ENCODE results near the gene CALHM1. TPM values are rescaled to one million over a fixed set of nuclear protein-coding genes. Genes with fewer than 3 reads are reported as not detected.

CALHM1 gene
- total RNA-seq, 1 donor from 2014 or later = not detected

DNA sequence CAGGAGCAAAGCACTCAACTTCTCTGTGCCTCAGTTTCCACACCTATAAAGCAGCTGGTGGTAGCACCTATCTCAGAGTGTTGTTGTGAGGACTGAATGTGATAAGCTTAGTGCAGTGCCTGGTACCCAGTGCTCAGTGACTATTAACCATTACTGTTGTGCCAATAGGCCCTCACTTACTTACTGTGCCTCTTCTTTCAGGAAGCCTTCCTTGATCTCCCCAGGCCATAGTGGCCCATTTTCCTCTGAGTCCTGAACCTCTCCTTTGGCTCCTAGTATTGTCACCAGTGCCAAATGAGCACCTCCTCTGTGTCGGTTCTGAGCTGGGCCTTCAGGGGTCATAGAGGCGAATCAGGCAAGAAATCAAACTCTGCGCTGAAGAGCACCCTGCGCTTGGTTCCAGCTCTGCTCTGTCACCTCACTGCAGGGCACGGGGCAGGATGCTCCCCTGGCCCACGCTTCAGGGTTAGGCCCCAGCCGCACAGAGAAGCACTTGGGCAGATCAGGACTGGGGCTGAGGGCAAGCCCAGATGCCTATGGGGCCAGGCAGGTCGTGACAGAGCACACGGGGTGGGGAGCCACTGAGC is 2.5 kb downstream of the CALHM1 start:
- FAIRE-seq = no peak
- H3K36me3 ChIP-seq (ENCODE audit: control insufficient read depth, insufficient read depth, low read length) = no peaks in the 10 kb centered on the region
- no peak overlapping the region for H3K4me3 ChIP-seq (ENCODE audit: low read depth, low read length)
- TF ChIP-seq, protein P1, sequence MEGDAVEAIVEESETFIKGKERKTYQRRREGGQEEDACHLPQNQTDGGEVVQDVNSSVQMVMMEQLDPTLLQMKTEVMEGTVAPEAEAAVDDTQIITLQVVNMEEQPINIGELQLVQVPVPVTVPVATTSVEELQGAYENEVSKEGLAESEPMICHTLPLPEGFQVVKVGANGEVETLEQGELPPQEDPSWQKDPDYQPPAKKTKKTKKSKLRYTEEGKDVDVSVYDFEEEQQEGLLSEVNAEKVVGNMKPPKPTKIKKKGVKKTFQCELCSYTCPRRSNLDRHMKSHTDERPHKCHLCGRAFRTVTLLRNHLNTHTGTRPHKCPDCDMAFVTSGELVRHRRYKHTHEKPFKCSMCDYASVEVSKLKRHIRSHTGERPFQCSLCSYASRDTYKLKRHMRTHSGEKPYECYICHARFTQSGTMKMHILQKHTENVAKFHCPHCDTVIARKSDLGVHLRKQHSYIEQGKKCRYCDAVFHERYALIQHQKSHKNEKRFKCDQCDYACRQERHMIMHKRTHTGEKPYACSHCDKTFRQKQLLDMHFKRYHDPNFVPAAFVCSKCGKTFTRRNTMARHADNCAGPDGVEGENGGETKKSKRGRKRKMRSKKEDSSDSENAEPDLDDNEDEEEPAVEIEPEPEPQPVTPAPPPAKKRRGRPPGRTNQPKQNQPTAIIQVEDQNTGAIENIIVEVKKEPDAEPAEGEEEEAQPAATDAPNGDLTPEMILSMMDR (IDR thresholded peaks at IDR 0.05; ENCODE audit: insufficient read depth, low read length, severe bottlenecking) = no peak
- no peaks in the 10 kb centered on the region for H3K27me3 ChIP-seq (ENCODE audit: control insufficient read depth, insufficient read depth, low read length)
- DNase-seq (ENCODE audit: low read depth) = no peak

DNA sequence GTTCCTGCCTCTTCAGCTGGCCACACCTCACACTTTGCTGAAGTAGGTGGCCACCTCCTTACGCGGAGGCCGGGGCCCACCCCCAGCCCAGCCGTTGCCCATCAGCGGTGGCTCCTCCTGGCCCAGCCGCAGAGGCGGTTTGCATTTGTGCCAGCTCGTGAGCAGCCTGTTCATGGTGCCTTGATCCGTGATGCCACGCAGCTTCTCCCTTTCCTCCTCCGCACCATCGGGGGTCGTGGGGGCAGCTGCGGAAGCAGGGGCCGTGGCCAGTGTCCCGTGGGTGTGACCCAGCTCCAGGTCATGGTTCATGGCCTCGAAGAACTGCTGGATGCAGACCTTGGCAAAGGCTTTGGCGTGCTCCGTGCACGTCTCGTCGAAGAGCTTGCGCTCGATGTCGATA is 3.5 kb downstream of the CALHM1 start:
- FAIRE-seq (no peak), DNase-seq (ENCODE audit: low read depth) (no peak)
- Histone ChIP-seq H3K36me3 (ENCODE audit: control insufficient read depth, insufficient read depth, low read length) (no peaks in the 10 kb centered on the region), H3K4me3 (ENCODE audit: low read depth, low read length) (no peak overlapping the region), H3K27me3 (ENCODE audit: control insufficient read depth, insufficient read depth, low read length) (no peaks in the 10 kb centered on the region)
- TF ChIP-seq, protein P1 (IDR thresholded peaks at IDR 0.05; ENCODE audit: insufficient read depth, low read length, severe bottlenecking) = no peak

DNA sequence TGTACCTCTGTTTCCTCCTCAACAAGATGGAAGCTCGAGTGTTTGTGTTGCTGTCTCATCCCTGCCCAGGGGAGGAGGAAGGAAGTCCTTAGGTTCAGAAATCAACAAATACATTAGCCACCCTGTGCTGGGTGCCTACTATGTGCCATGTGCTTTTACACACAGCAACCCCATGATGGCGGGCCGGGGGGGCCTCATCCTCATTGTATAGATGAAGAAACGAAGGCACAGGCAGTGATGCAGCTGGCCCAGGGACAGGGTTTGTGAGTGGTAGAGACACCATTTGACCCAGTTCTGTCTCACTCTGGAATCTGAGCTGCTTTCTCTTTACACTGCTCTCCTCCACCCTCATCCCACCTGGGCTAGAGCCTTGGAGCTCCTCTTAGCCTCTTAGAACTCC is 4.7 kb downstream of the CALHM1 start:
- no peak overlapping the region for H3K4me3 ChIP-seq (ENCODE audit: low read depth, low read length)
- H3K36me3 ChIP-seq (ENCODE audit: control insufficient read depth, insufficient read depth, low read length) = no peaks in the 10 kb centered on the region
- no peaks in the 10 kb centered on the region for H3K27me3 ChIP-seq (ENCODE audit: control insufficient read depth, insufficient read depth, low read length)
- DNase-seq (ENCODE audit: low read depth) (no peak), FAIRE-seq (peak; percentile 77)
- TF ChIP-seq, protein P1 (IDR thresholded peaks at IDR 0.05; ENCODE audit: insufficient read depth, low read length, severe bottlenecking) = no peak

DNA sequence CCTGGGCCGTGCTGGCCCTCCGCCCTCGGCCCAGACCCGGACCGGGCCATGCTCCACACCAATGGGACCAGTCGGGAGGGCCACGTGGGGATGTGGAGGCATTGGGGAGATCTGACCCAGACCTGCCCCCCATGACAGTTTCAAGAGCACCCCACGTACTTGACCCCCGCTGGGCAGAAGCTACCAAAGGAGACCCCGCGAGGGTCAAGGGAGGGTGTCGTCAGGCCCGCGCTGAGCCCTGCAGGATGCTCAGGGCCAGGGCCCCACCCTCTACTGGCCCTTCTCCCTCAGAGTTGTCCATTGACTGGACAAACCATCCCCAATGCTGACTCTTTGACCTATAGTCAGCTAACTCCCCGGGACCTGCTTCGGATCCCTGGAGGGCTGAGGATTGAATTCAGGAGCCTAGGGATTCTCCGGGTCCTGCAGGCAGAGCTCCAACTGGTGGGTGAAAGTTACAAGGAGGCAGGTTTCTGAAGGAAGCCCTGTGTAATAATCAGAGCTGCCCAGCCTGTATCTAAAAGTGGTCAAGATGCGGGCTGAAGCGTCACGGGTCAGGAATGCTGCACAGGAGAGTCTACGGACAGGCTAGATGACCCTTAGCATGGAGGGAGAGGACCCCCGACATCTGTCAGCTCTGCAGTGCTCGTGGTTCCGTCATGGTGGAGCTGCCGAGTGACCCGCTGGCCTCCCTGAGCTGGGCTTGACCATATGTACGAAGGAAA is 6.0 kb downstream of the CALHM1 start:
- TF ChIP-seq, protein P1 (IDR thresholded peaks at IDR 0.05; ENCODE audit: insufficient read depth, low read length, severe bottlenecking) = no peak
- no peaks in the 10 kb centered on the region for H3K27me3 ChIP-seq (ENCODE audit: control insufficient read depth, insufficient read depth, low read length)
- peak overlapping the region; percentile 30 for H3K4me3 ChIP-seq (ENCODE audit: low read depth, low read length)
- FAIRE-seq (no peak), DNase-seq (ENCODE audit: low read depth) (no peak)
- H3K36me3 ChIP-seq (ENCODE audit: control insufficient read depth, insufficient read depth, low read length) = no peaks in the 10 kb centered on the region

DNA sequence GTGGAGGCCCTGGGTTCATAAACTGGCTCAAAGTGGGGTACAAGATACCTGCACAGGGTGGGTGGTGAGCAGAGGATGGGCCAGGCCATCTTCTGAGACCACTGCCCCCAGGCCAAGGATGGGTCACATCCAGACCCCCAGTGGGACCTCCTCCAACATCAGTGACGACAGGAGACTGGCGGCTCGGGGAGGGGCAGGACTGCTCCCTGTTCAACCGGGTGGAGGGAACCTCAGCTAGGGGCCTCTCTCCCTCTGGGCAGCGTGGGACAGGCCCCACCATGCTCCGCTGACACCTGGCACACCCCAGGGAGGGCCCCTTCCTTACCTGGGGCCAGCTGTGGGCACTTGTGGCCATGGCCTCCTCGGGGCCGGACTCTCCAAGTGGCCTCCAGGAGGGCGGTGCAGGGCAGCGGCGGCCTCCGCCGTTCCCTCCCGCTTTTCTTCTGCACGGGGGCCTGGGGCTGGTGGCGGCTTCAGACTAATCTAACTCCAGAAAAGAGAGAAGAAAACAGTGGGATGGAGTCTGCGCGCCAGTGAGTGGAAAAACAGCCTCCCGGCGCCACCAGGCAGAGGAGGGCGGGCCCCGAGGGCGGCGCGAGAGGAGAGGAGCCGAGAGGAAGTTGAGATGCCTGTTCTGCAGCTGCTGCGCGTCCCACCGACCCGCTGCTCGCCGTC is 6.7 kb downstream of the CALHM1 start, which contains the start of gene CALHM2:
TSS of gene CALHM2 (minus strand) at position 540 of the 675 bp plus-strand sequence. CDS start 2,429 bp downstream, outside the sequence.
- Histone ChIP-seq H3K4me3 (ENCODE audit: low read depth, low read length) (peak within 1 kb of the TSS; percentile 30), H3K27me3 (ENCODE audit: control insufficient read depth, insufficient read depth, low read length) (no peaks in the 10 kb centered on the region), H3K36me3 (ENCODE audit: control insufficient read depth, insufficient read depth, low read length) (no peaks in the 10 kb centered on the region)
- no peak for DNase-seq (ENCODE audit: low read depth)
- TF ChIP-seq, protein P1 (IDR thresholded peaks at IDR 0.05; ENCODE audit: insufficient read depth, low read length, severe bottlenecking) = no peak
- FAIRE-seq = peak; percentile 66

All from bronchial epithelial cell (primary cell).